Measurements from ENCODE around the gene TOMM6.
"Not testable (repeated sequence)": the region's sequence is repeated elsewhere in the genome, so short reads cannot be mapped to it uniquely, and the experiment has no call there.

TOMM6 gene

GRCh38 chr6:41763470-41763869, 24.0 kb upstream of the TOMM6 start:
- DNase-seq (ENCODE audit: low read depth), result no peak

GRCh38 chr6:41766043-41766664, 21.3 kb upstream of the TOMM6 start:
- not testable (repeated sequence) for DNase-seq (ENCODE audit: low read depth)

GRCh38 chr6:41767112-41767833, 20.2 kb upstream of the TOMM6 start:
- no peak for DNase-seq (ENCODE audit: low read depth)

GRCh38 chr6:41768545-41769308, 18.8 kb upstream of the TOMM6 start:
- no peak for DNase-seq (ENCODE audit: low read depth)

- no peak for DNase-seq (ENCODE audit: low read depth)
Measured at GRCh38 chr6:41769376-41769775, 18.1 kb upstream of the TOMM6 start.

- no peak for DNase-seq (ENCODE audit: low read depth)
Measured at GRCh38 chr6:41770381-41771057, 17.0 kb upstream of the TOMM6 start.

- DNase-seq (ENCODE audit: low read depth), result no peak
Measured at GRCh38 chr6:41771058-41771983, 16.2 kb upstream of the TOMM6 start.

- no peak for DNase-seq (ENCODE audit: low read depth)
Measured at GRCh38 chr6:41774841-41775240, 12.7 kb upstream of the TOMM6 start.

- no peak for DNase-seq (ENCODE audit: low read depth)
Measured at GRCh38 chr6:41775293-41775882, 12.1 kb upstream of the TOMM6 start.

- no peak for DNase-seq (ENCODE audit: low read depth)
Measured at GRCh38 chr6:41777551-41778285, 9.8 kb upstream of the TOMM6 start.

- no peak for DNase-seq (ENCODE audit: low read depth)
Measured at GRCh38 chr6:41778895-41779294, 8.6 kb upstream of the TOMM6 start.

GRCh38 chr6:41779336-41779735, 8.2 kb upstream of the TOMM6 start:
- no peak for DNase-seq (ENCODE audit: low read depth)

GRCh38 chr6:41779788-41780550, 7.5 kb upstream of the TOMM6 start, which contains the start of gene FRS3:
Gene FRS3 (minus strand): TSS chr6:41779900. CDS start chr6:41776987, 2,913 bp downstream.
- DNase-seq (ENCODE audit: low read depth), result peak; percentile 99

GRCh38 chr6:41780551-41781365, 6.7 kb upstream of the TOMM6 start, which contains the start of gene PRICKLE4:
Gene PRICKLE4 (plus strand): TSS chr6:41780782. CDS start chr6:41783474, 2,692 bp downstream.
- DNase-seq (ENCODE audit: low read depth), result no peak

- DNase-seq (ENCODE audit: low read depth), result no peak
Measured at GRCh38 chr6:41781366-41781730, 6.1 kb upstream of the TOMM6 start.

GRCh38 chr6:41783106-41783780, 4.3 kb upstream of the TOMM6 start:
- no peak for DNase-seq (ENCODE audit: low read depth)

GRCh38 chr6:41784581-41785171, 2.8 kb upstream of the TOMM6 start:
- DNase-seq (ENCODE audit: low read depth), result no peak

Data from activated T-cell treated with anti-CD3 and anti-CD28 coated beads for 24 hours (primary cell).